K562 (cell line): ENCODE results near the gene SNRPB. TPM values are rescaled to one million over a fixed set of nuclear protein-coding genes. Genes with fewer than 3 reads are reported as not detected.
A peak's percentile ranks its signal among the peaks of the same experiment; 100 is the strongest.

ENCODE experiments used
- FOXA1 ChIP-seq: fragments of 450-650 bp; IDR thresholded peaks from 2 replicates; pipeline ENCODE4 v1.6.1; 2016; ENCODE audit warnings: mild to moderate bottlenecking, borderline replicate concordance
- NUFIP1 ChIP-seq: fragments of 450-650 bp; IDR thresholded peaks from 2 replicates; pipeline ENCODE4 v1.6.1; 2018; ENCODE audit not compliant: partially characterized antibody
- PURB ChIP-seq: sonication (generic); formaldehyde crosslinking; IDR thresholded peaks from 2 replicates; pipeline ENCODE4 v1.9.0; 2021; ENCODE audit warnings: low read depth, mild to moderate bottlenecking, missing genetic modification reagents
- ZNF23 ChIP-seq: fragments of 250-450 bp; sonication (Bioruptor Pico); IDR thresholded peaks from 2 replicates; pipeline ENCODE4 v1.4.0; 2020; ENCODE audit warnings: mild to moderate bottlenecking
- polyA plus RNA-seq, 8 experiments: library from polyadenylated mRNA; depleted of rRNA in 4 of 8; stranded (reverse) in 5 of 8; unstranded in 3 of 8; fragments of >200 nt; fragmentation: Nextera tagmentation in 2 of 8; fragmentation: Illumina TruSeq in 1 of 8; extraction: Ambion mirVana in 2 of 8; extraction: Trizol in 1 of 8; gene quantifications; 2 replicates each; pipeline versions ENCODE4 v1.2.1 to v1.2.3, GENCODE V29; 2011 to 2014; ENCODE audit warnings: inconsistent platforms in 1 of 8, missing spikeins in 1 of 8
- total RNA-seq, 7 experiments: library from RNA; depleted of rRNA in 6 of 7; stranded (reverse); fragments of >200 nt in 6 of 7; fragmentation: Illumina TruSeq in 2 of 7; extraction: Trizol in 2 of 7; gene quantifications; 2 replicates each; pipeline versions ENCODE4 v1.2.1 to v1.2.3, GENCODE V29; 2011 to 2021; ENCODE audit warnings: low replicate concordance in 1 of 7
- TF ChIP-seq, protein P1 (sequence below): fragments of 200-600 bp; sonication (generic); IDR thresholded peaks from one replicate; pipeline ENCODE4 v1.6.1; 2012; ENCODE audit warnings: mild to moderate bottlenecking, low read depth, low read length, inconsistent platforms
- TF ChIP-seq, protein P2 (sequence below): fragments of 450-650 bp; IDR thresholded peaks from 2 replicates; pipeline ENCODE4 v1.6.1; 2016; ENCODE audit warnings: borderline replicate concordance

The SNRPB gene
- total and polyA plus RNA-seq, 9 of the 15 experiments (the other 6 are each of a cell fraction or from before 2014, with no cell fraction given), result 13.1 to 615 (median 266) TPM

DNA sequence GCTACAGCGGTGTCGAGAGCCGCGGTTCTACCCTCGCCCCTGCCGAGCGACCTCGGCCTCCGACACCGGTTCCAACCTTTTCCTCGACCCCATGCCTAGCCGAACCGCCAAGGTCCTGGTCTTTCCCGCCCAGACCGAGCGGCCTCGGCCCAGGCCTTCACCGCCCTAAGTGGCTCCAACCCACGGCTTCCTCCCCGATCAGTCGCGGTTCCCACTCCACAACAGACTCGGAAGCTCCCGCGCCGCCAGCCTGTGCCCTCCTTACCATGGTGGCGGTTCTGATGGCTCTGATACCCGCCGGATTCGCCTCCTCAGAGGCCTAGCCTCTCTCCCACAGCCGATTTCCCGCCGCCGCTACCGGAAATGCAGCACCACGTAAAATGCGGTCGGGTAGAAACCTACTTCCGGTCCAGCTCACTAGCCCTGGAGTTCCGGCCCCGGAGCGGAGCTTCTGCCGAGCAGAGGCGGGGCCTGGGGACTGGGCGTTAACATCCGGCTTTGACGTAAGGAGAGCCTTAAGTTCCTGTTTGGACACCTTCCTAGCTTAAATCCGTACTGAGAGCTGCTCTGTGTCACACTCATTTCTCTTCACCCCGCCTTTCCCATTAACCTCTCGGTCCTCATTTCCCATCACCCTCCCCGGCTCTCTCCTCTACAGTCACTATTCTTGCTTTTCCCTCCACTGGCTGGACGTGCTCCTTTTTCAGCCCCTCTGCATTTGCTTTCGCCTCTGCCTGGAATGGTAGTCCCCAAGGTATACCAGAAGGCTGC is at the start of gene SNRPB (continued):
- TF ChIP-seq, protein P1, sequence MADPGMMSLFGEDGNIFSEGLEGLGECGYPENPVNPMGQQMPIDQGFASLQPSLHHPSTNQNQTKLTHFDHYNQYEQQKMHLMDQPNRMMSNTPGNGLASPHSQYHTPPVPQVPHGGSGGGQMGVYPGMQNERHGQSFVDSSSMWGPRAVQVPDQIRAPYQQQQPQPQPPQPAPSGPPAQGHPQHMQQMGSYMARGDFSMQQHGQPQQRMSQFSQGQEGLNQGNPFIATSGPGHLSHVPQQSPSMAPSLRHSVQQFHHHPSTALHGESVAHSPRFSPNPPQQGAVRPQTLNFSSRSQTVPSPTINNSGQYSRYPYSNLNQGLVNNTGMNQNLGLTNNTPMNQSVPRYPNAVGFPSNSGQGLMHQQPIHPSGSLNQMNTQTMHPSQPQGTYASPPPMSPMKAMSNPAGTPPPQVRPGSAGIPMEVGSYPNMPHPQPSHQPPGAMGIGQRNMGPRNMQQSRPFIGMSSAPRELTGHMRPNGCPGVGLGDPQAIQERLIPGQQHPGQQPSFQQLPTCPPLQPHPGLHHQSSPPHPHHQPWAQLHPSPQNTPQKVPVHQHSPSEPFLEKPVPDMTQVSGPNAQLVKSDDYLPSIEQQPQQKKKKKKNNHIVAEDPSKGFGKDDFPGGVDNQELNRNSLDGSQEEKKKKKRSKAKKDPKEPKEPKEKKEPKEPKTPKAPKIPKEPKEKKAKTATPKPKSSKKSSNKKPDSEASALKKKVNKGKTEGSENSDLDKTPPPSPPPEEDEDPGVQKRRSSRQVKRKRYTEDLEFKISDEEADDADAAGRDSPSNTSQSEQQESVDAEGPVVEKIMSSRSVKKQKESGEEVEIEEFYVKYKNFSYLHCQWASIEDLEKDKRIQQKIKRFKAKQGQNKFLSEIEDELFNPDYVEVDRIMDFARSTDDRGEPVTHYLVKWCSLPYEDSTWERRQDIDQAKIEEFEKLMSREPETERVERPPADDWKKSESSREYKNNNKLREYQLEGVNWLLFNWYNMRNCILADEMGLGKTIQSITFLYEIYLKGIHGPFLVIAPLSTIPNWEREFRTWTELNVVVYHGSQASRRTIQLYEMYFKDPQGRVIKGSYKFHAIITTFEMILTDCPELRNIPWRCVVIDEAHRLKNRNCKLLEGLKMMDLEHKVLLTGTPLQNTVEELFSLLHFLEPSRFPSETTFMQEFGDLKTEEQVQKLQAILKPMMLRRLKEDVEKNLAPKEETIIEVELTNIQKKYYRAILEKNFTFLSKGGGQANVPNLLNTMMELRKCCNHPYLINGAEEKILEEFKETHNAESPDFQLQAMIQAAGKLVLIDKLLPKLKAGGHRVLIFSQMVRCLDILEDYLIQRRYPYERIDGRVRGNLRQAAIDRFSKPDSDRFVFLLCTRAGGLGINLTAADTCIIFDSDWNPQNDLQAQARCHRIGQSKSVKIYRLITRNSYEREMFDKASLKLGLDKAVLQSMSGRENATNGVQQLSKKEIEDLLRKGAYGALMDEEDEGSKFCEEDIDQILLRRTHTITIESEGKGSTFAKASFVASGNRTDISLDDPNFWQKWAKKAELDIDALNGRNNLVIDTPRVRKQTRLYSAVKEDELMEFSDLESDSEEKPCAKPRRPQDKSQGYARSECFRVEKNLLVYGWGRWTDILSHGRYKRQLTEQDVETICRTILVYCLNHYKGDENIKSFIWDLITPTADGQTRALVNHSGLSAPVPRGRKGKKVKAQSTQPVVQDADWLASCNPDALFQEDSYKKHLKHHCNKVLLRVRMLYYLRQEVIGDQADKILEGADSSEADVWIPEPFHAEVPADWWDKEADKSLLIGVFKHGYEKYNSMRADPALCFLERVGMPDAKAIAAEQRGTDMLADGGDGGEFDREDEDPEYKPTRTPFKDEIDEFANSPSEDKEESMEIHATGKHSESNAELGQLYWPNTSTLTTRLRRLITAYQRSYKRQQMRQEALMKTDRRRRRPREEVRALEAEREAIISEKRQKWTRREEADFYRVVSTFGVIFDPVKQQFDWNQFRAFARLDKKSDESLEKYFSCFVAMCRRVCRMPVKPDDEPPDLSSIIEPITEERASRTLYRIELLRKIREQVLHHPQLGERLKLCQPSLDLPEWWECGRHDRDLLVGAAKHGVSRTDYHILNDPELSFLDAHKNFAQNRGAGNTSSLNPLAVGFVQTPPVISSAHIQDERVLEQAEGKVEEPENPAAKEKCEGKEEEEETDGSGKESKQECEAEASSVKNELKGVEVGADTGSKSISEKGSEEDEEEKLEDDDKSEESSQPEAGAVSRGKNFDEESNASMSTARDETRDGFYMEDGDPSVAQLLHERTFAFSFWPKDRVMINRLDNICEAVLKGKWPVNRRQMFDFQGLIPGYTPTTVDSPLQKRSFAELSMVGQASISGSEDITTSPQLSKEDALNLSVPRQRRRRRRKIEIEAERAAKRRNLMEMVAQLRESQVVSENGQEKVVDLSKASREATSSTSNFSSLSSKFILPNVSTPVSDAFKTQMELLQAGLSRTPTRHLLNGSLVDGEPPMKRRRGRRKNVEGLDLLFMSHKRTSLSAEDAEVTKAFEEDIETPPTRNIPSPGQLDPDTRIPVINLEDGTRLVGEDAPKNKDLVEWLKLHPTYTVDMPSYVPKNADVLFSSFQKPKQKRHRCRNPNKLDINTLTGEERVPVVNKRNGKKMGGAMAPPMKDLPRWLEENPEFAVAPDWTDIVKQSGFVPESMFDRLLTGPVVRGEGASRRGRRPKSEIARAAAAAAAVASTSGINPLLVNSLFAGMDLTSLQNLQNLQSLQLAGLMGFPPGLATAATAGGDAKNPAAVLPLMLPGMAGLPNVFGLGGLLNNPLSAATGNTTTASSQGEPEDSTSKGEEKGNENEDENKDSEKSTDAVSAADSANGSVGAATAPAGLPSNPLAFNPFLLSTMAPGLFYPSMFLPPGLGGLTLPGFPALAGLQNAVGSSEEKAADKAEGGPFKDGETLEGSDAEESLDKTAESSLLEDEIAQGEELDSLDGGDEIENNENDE, result peak; percentile 74
- TF ChIP-seq PURB (CRISPR knock-in tag) (no peak), FOXA1 (no peak), ZNF23 (no peak), NUFIP1 (no peak)
- TF ChIP-seq, protein P2, sequence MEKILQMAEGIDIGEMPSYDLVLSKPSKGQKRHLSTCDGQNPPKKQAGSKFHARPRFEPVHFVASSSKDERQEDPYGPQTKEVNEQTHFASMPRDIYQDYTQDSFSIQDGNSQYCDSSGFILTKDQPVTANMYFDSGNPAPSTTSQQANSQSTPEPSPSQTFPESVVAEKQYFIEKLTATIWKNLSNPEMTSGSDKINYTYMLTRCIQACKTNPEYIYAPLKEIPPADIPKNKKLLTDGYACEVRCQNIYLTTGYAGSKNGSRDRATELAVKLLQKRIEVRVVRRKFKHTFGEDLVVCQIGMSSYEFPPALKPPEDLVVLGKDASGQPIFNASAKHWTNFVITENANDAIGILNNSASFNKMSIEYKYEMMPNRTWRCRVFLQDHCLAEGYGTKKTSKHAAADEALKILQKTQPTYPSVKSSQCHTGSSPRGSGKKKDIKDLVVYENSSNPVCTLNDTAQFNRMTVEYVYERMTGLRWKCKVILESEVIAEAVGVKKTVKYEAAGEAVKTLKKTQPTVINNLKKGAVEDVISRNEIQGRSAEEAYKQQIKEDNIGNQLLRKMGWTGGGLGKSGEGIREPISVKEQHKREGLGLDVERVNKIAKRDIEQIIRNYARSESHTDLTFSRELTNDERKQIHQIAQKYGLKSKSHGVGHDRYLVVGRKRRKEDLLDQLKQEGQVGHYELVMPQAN, result no peak
